H9 (cell line): ENCODE measurements around the gene ABHD4. TPM values are rescaled to one million over a fixed set of nuclear protein-coding genes. Genes with fewer than 3 reads are reported as not detected.

Source experiments
- DNase-seq: peaks from one replicate; pipeline ENCODE4 v3.0.0-alpha.2; 2017
- H2AFZ ChIP-seq: one replicate; pipeline ENCODE4 v1.6.1; 2013; ENCODE audit warnings: mild to moderate bottlenecking, low read length, control low read depth, moderate library complexity
- H2AK5ac ChIP-seq: 2 replicates; pipeline ENCODE4 v1.6.1; 2013; ENCODE audit warnings: low read length, control low read depth, mixed read lengths; ENCODE audit not compliant: insufficient read length
- H2BK120ac ChIP-seq: one replicate; pipeline ENCODE4 v1.6.1; 2013; ENCODE audit warnings: low read depth, mild to moderate bottlenecking, low read length, control low read depth, inconsistent platforms; ENCODE audit not compliant: poor library complexity, severe bottlenecking
- H2BK12ac ChIP-seq: 2 replicates; pipeline ENCODE4 v1.6.1; 2013; ENCODE audit warnings: low read length, control low read depth, mixed read lengths, low read depth; ENCODE audit not compliant: insufficient read length
- H2BK15ac ChIP-seq: 2 replicates; pipeline ENCODE4 v1.6.1; 2013; ENCODE audit warnings: low read depth, low read length, control low read depth
- H2BK20ac ChIP-seq: one replicate; pipeline ENCODE4 v1.6.1; 2013; ENCODE audit warnings: low read depth, mild to moderate bottlenecking, low read length, control low read depth, inconsistent platforms; ENCODE audit not compliant: poor library complexity, severe bottlenecking
- H2BK5ac ChIP-seq: 2 replicates; pipeline ENCODE4 v1.6.1; 2013; ENCODE audit warnings: low read length, control low read depth, mixed read lengths; ENCODE audit not compliant: insufficient read length
- H3K14ac ChIP-seq: 2 replicates; pipeline ENCODE4 v1.6.1; 2013; ENCODE audit warnings: low read length, control low read depth; ENCODE audit not compliant: insufficient read depth
- H3K18ac ChIP-seq: 2 replicates; pipeline ENCODE4 v1.6.1; 2013; ENCODE audit warnings: low read depth, mild to moderate bottlenecking, mixed read lengths, low read length, control low read depth; ENCODE audit not compliant: insufficient read length
- H3K23ac ChIP-seq: 2 replicates; pipeline ENCODE4 v1.6.1; 2013; ENCODE audit warnings: low read length, control low read depth, mixed read lengths, low read depth; ENCODE audit not compliant: insufficient read length
- H3K23me2 ChIP-seq: 2 replicates; pipeline ENCODE4 v1.6.1; 2013; ENCODE audit warnings: low read depth, mild to moderate bottlenecking, mixed read lengths, low read length, control low read depth; ENCODE audit not compliant: insufficient read length, poor library complexity, severe bottlenecking
- H3K27ac ChIP-seq: 2 replicates; pipeline ENCODE4 v1.5.1; 2013; ENCODE audit warnings: low read length, control low read depth, mixed read lengths, low read depth; ENCODE audit not compliant: insufficient read length
- H3K27me3 ChIP-seq: 2 replicates; pipeline ENCODE4 v1.6.1; 2013; ENCODE audit warnings: low read length, control low read depth, inconsistent platforms; ENCODE audit not compliant: insufficient read depth
- H3K4ac ChIP-seq: 2 replicates; pipeline ENCODE4 v1.6.1; 2013; ENCODE audit warnings: low read depth, mild to moderate bottlenecking, control low read depth, inconsistent platforms, low read length, moderate library complexity
- H3K4me1 ChIP-seq: 2 replicates; pipeline ENCODE4 v1.6.1; 2013; ENCODE audit warnings: low read length, control low read depth, inconsistent platforms; ENCODE audit not compliant: insufficient read depth
- H3K4me2 ChIP-seq: 2 replicates; pipeline ENCODE4 v1.6.1; 2013; ENCODE audit warnings: low read length, control low read depth, mixed read lengths; ENCODE audit not compliant: insufficient read length, insufficient read depth
- H3K56ac ChIP-seq: 2 replicates; pipeline ENCODE4 v1.6.1; 2013; ENCODE audit warnings: low read depth, mild to moderate bottlenecking, mixed read lengths, low read length, control low read depth; ENCODE audit not compliant: insufficient read length
- H3K79me1 ChIP-seq: 2 replicates; pipeline ENCODE4 v1.6.1; 2013; ENCODE audit warnings: low read depth, mild to moderate bottlenecking, moderate library complexity, low read length, control low read depth, inconsistent platforms; ENCODE audit not compliant: insufficient read depth, poor library complexity, severe bottlenecking
- H3K79me2 ChIP-seq: 2 replicates; pipeline ENCODE4 v1.6.1; 2013; ENCODE audit warnings: low read length, control low read depth, inconsistent platforms; ENCODE audit not compliant: insufficient read depth
- H3K9ac ChIP-seq: 2 replicates; pipeline ENCODE4 v1.6.1; 2013; ENCODE audit warnings: low read length, control low read depth, mixed read lengths; ENCODE audit not compliant: insufficient read length; ENCODE audit errors: extremely low read depth
- H3K9me3 ChIP-seq: one replicate; pipeline ENCODE4 v1.6.1; 2013; ENCODE audit warnings: low read depth, low read length, inconsistent platforms; ENCODE audit not compliant: control insufficient read depth
- H3T11ph ChIP-seq: one replicate; pipeline ENCODE4 v1.6.1; 2013; ENCODE audit warnings: mild to moderate bottlenecking, low read length, control low read depth, inconsistent platforms
- H4K20me1 ChIP-seq: one replicate; pipeline ENCODE4 v1.6.1; 2013; ENCODE audit not compliant: control insufficient read depth, insufficient read length, insufficient read depth
- H4K5ac ChIP-seq: 2 replicates; pipeline ENCODE4 v1.6.1; 2013; ENCODE audit warnings: low read depth, mild to moderate bottlenecking, mixed read lengths, low read length, control low read depth; ENCODE audit not compliant: insufficient read length
- H4K8ac ChIP-seq: replicated peaks from 2 replicates; pipeline ENCODE4 v1.6.1; 2013; ENCODE audit warnings: low read length, control low read depth, mixed read lengths, low read depth; ENCODE audit not compliant: insufficient read length
- H4K91ac ChIP-seq: 2 replicates; pipeline ENCODE4 v1.6.1; 2013; ENCODE audit warnings: low read depth, mild to moderate bottlenecking, moderate library complexity, mixed read lengths, low read length, control low read depth; ENCODE audit not compliant: insufficient read length
- H3K27ac Mint-ChIP-seq, 3 experiments: 2 replicates in 2 of 3; 3 replicates in 1 of 3; pipeline ENCODE4 v1.8.0; 2020 to 2021; ENCODE audit warnings: mixed read lengths in 3 of 3, mild to moderate bottlenecking in 1 of 3, moderate library complexity in 1 of 3
- H3K27me3 Mint-ChIP-seq: 2 replicates; pipeline ENCODE4 v1.8.0; 2021; ENCODE audit warnings: low read depth, mild to moderate bottlenecking, moderate library complexity, mixed read lengths
- H3K36me3 Mint-ChIP-seq, 3 experiments: 2 replicates in 2 of 3; 3 replicates in 1 of 3; pipeline ENCODE4 v1.8.0; 2020 to 2021; ENCODE audit warnings: low read depth in 3 of 3, mixed read lengths in 3 of 3; ENCODE audit not compliant: insufficient read depth in 1 of 3
- H3K4me1 Mint-ChIP-seq, 2 experiments: 2 replicates each; pipeline ENCODE4 v1.8.0; 2020; ENCODE audit warnings: mixed read lengths in 2 of 2
- H3K4me3 Mint-ChIP-seq, 2 experiments: 2 replicates in 1 of 2; 3 replicates in 1 of 2; pipeline ENCODE4 v1.8.0; 2020 to 2021; ENCODE audit warnings: mild to moderate bottlenecking in 2 of 2, mixed read lengths in 2 of 2, moderate library complexity in 1 of 2
- H3K9me3 Mint-ChIP-seq, 2 experiments: 2 replicates in 1 of 2; 3 replicates in 1 of 2; pipeline ENCODE4 v1.8.0; 2020; ENCODE audit warnings: mild to moderate bottlenecking in 2 of 2, mixed read lengths in 2 of 2, moderate library complexity in 1 of 2
- WGBS: extraction: QIAGEN DNeasy Blood & Tissue Kit; methylation state at CpG from one replicate; pipeline ENCODE4 v1.1.7; 2013; ENCODE audit warnings: missing lambda C conversion rate, low lambda C conversion rate, mixed read lengths; ENCODE audit not compliant: insufficient read length; ENCODE audit errors: extremely low coverage; 5-methylcytosine and 5-hydroxymethylcytosine counted together
- total RNA-seq: library from RNA; stranded (reverse); gene quantifications from 2 replicates; pipeline ENCODE4 v1.2.1, GENCODE V29; 2021
- TF ChIP-seq, protein P1 (sequence below): fragments of 200-600 bp; sonication (generic); conservative IDR thresholded peaks from 3 replicates; pipeline ENCODE4 v1.8.0; 2021; ENCODE audit warnings: antibody characterized with exemption, mild to moderate bottlenecking

Gene ABHD4
- total RNA-seq, 1 experiment from 2014 or later = 21.8 TPM

GRCh38 chr14:22566845-22567244 lies 31.3 kb upstream of the ABHD4 start:
- Histone ChIP-seq H3K18ac (no peak overlapping the region), H2AK5ac (no peak overlapping the region), H2BK12ac (no peak overlapping the region), H3K79me2 (no peaks in the 10 kb centered on the region), H3K27me3 (no peaks in the 10 kb centered on the region), H3K9me3 (no peaks in the 10 kb centered on the region), H4K20me1 (no peaks in the 10 kb centered on the region), H3K23me2 (no peaks in the 10 kb centered on the region), H3K27ac (no peak overlapping the region), H3T11ph (no peak overlapping the region), H3K14ac (no peak overlapping the region), H2BK120ac (no peak overlapping the region), H2BK15ac (no peak overlapping the region), H2AFZ (no peak overlapping the region), H2BK5ac (no peak overlapping the region), H3K4me1 (no peaks in the 10 kb centered on the region), H3K56ac (no peak overlapping the region), H4K8ac (no peak overlapping the region), H3K4ac (no peak overlapping the region), H3K79me1 (peaks cover 2% of the 10 kb centered on the region), H3K23ac (no peak overlapping the region), H3K9ac (no peak overlapping the region), H4K91ac (no peak overlapping the region), H3K4me2 (no peak overlapping the region), H2BK20ac (no peak overlapping the region), H4K5ac (no peak overlapping the region)
- WGBS = no CpG with 5 or more reads among the region's 2 CpGs
- no peak for DNase-seq
- H3K36me3 Mint-ChIP-seq = peaks cover 4 to 41% (median 30%) of the 10 kb centered on the region in 3 experiments; a peak in 6 of 7 replicates
- TF ChIP-seq, protein P1, sequence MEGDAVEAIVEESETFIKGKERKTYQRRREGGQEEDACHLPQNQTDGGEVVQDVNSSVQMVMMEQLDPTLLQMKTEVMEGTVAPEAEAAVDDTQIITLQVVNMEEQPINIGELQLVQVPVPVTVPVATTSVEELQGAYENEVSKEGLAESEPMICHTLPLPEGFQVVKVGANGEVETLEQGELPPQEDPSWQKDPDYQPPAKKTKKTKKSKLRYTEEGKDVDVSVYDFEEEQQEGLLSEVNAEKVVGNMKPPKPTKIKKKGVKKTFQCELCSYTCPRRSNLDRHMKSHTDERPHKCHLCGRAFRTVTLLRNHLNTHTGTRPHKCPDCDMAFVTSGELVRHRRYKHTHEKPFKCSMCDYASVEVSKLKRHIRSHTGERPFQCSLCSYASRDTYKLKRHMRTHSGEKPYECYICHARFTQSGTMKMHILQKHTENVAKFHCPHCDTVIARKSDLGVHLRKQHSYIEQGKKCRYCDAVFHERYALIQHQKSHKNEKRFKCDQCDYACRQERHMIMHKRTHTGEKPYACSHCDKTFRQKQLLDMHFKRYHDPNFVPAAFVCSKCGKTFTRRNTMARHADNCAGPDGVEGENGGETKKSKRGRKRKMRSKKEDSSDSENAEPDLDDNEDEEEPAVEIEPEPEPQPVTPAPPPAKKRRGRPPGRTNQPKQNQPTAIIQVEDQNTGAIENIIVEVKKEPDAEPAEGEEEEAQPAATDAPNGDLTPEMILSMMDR = no peak
- H3K27ac Mint-ChIP-seq = no peak overlapping the region
- no peaks in the 10 kb centered on the region for H3K27me3 Mint-ChIP-seq
- peaks cover 16 to 19% of the 10 kb centered on the region in 2 experiments for H3K4me1 Mint-ChIP-seq
- H3K4me3 Mint-ChIP-seq = no peak overlapping the region
- H3K9me3 Mint-ChIP-seq = no peaks in the 10 kb centered on the region
